NOMO-1 treated with DMSO at 0.1 percent for 48 hours (cell line): ENCODE data around the gene NSD1.

Source experiments
- DNase-seq: peaks from one replicate; lab custom pipeline; 2025; ENCODE audit not compliant: unreplicated experiment; lab: John Stamatoyannopoulos, UW

Gene NSD1, protein sequence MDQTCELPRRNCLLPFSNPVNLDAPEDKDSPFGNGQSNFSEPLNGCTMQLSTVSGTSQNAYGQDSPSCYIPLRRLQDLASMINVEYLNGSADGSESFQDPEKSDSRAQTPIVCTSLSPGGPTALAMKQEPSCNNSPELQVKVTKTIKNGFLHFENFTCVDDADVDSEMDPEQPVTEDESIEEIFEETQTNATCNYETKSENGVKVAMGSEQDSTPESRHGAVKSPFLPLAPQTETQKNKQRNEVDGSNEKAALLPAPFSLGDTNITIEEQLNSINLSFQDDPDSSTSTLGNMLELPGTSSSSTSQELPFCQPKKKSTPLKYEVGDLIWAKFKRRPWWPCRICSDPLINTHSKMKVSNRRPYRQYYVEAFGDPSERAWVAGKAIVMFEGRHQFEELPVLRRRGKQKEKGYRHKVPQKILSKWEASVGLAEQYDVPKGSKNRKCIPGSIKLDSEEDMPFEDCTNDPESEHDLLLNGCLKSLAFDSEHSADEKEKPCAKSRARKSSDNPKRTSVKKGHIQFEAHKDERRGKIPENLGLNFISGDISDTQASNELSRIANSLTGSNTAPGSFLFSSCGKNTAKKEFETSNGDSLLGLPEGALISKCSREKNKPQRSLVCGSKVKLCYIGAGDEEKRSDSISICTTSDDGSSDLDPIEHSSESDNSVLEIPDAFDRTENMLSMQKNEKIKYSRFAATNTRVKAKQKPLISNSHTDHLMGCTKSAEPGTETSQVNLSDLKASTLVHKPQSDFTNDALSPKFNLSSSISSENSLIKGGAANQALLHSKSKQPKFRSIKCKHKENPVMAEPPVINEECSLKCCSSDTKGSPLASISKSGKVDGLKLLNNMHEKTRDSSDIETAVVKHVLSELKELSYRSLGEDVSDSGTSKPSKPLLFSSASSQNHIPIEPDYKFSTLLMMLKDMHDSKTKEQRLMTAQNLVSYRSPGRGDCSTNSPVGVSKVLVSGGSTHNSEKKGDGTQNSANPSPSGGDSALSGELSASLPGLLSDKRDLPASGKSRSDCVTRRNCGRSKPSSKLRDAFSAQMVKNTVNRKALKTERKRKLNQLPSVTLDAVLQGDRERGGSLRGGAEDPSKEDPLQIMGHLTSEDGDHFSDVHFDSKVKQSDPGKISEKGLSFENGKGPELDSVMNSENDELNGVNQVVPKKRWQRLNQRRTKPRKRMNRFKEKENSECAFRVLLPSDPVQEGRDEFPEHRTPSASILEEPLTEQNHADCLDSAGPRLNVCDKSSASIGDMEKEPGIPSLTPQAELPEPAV (N-terminal part only)

DNA sequence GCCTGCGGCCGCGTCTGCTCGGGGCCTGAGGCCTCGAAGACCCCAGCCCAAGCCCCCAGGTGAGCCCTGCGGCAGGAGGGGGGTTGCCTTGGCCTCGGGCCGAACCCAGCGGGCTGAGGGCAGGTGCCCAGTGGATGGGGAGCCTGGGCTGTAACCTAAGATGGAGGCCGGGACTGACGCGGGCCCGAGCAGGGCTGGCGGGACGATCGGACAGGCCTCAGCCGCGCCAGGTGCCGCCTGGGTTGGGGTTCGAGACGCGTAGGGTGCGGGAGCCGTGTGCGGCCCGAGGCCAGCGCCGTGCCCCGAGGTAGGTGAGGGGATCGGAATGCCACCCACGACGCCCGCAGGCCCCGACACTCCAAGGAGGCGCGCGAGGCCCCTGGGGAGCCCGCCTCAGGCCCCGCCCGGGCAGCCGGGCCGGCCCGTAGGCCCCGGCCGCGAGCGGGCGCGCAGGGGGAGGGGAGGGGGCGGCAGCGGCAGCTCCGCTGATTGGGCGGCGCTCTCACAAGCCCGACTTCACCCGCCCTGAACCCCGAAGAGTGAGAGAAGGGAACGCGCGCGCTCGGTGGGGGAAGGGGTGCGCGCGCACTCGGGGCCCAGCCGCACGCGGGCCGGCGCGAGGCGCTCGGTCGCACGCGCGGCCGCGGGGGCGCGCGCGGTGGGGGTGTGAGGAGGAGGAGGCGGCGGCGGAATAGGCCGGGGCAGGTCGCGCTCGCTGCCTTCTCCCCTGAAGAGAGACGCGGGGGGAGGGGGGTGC is at the start of gene NSD1:
Gene NSD1 (plus strand): TSS at position 678 of the 757 bp plus-strand sequence. CDS start 1,331 bp downstream, outside the sequence.
- peak; percentile 72 for DNase-seq

DNA sequence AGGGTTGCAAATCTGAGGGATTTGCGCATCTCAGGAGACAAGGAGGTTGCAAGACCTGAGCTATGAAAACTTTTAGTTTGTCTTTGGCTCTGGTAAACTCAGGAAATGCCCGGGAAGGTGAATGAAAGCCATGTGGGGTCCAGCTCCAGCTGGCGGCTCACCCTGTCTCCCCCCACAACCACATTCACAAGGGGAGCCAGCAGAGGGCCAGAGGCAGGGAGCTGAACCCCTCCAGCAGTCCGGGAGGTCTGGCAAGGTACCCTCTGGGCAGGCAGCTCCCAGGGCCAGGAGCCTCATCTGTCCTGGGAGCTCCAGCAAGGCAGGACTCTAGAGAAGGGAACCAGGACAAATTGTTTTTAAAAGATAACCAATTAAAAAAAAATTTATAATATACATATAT is 49.4 kb upstream of the NSD1 start:
- no peak for DNase-seq

DNA sequence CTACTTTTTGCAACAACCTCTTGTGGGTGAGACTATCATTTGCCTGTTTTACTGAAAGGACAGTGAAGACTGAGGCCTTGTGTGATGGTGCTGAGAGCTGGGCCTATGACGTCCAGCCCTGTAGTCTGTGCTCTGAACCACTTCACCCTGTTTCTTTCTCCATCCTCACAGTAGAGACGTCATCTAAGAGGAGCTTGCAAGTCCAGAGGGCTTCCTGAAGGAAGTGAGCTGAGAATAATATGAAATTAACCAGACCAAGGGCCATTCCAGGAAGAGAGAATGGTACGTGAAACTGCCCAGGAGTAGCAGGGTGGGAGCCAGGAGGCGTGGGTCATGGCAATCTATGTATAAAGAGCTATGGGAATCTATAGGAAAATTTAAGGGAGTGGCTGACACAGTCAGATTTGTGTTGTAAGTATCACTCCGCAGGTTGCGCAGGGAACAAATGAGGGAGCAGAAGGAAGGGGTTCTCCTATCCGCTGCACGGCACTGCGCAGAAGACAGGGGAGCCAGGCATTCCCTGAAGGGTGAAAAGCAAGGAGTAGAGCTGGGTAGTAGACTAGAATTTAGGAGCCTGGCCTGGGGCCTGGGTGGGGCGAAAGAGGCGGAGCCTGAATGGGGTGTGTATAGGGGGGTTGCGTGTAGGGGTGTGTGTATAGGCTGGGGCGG is 47.5 kb upstream of the NSD1 start:
- no peak for DNase-seq

DNA sequence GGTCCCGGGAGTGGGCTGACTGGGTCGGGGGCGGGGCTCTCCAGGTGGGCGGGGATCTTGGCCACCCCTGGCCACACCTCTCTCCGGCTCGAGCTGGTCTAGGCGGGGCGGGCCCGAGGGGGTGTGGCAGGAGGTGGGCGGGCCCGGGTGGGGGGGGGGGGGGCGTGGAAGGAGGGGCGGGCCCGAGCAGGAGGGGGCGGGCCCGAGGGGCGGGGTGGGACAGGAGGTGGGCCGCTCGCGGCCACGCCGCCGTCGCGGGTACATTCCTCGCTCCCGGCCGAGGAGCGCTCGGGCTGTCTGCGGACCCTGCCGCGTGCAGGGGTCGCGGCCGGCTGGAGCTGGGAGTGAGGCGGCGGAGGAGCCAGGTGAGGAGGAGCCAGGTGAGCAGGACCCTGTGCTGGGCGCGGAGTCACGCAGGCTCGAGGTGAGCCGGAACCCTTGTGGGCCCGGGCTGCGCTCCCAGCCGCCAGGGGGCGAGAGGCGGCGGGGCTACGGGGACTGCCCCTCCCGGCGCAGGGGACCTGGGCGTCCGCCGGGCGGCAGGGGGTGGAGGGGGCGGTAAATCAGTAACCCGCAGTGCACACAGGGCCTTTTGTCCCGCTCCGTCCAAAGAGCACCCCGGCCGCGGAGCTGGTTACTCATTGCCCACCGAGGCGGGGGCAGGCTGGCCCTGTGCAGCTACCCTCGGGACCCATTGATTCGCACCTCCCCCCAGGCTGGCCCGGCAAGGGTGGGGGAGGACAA is 46.7 kb upstream of the NSD1 start, which contains the start of gene FGFR4:
Gene FGFR4 (plus strand): TSS at position 262 of the 744 bp plus-strand sequence. CDS start 2,688 bp downstream, outside the sequence.
- peak; percentile 47 for DNase-seq

DNA sequence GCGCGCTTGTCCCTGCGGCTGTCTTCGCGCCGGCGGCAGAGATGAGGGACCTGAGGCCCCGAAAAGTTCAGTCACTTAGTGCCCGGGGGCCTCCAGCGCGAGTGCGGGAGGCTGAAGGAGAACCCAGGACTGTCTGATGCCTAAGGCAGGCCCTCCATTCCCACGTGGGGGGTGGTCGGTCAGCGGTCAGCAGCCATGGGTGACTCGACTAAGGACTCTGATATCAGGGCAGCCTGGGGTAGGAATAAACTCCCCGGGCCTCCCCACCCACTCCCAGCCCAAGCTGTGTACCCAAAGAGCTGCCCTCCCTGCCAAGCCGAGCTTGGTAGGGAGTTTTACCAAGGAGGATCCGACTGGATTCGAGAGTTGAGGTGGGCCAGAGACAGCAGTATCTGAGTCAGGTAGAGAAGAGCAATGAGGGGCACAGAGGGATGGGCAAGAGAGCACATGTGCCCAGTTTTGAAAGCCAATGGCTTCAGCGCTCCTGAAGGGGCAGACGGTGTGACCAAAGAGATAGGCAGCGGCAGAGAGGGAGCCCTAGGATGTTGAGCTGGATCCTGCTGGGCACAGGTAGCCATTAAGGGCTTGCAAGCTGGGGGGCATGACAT is 46.1 kb upstream of the NSD1 start:
- no peak for DNase-seq

DNA sequence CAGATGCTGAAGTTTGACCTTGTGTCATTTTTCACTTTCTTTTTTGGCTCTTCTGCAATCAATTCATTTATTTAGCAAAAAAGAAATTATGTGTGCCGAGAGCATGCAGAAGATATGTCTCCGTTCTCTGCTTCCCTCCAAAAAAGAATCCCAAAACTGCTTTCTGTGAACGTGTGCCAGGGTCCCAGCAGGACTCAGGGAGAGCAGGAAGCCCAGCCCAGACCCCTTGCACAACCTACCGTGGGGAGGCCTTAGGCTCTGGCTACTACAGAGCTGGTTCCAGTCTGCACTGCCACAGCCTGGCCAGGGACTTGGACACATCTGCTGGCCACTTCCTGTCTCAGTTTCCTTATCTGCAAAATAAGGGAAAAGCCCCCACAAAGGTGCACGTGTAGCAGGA is 44.4 kb upstream of the NSD1 start:
- no peak for DNase-seq

DNA sequence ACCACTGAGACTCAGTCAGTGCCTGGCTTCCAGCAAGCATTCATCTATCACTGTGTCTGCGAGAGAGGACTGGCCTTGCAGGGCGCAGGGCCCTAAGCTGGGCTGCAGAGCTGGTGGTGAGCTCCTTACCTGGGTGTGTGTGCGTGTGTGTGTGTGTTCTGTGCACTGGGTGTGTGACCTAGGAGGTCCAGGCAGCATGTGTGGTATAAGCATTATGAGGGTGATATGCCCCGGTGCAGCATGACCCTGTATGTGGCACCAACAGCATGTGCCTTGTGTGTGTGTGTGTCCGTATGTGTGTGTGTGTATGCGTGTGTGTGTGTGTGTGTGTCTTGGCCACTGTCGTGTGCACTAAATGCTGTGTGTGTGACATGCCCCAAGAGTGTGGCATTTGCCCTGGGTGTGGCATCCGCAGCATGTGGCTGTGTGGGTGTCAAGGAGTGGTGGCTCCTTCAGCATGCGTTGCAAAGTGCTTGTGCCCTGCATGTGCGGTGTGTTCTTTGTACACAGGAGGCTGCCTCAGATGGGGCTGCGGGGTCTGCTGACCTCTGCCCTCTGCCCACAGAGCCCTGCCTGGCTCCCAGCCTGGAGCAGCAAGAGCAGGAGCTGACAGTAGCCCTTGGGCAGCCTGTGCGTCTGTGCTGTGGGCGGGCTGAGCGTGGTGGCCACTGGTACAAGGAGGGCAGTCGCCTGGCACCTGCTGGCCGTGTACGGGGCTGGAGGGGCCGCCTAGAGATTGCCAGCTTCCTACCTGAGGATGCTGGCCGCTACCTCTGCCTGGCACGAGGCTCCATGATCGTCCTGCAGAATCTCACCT is 43.5 kb upstream of the NSD1 start:
- DNase-seq = no peak

DNA sequence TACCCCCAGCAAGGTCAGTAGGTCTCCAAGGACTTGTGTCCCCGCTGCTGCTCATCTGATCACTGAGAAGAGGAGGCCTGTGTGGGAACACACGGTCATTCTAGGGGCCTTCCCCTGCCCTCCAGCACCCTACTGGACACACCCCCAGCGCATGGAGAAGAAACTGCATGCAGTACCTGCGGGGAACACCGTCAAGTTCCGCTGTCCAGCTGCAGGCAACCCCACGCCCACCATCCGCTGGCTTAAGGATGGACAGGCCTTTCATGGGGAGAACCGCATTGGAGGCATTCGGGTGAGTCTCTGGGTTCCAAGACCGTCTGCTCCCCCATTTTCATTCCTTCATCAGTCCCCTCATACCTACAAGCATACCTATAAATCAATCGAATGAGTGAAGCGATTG is 42.8 kb upstream of the NSD1 start:
- no peak for DNase-seq

DNA sequence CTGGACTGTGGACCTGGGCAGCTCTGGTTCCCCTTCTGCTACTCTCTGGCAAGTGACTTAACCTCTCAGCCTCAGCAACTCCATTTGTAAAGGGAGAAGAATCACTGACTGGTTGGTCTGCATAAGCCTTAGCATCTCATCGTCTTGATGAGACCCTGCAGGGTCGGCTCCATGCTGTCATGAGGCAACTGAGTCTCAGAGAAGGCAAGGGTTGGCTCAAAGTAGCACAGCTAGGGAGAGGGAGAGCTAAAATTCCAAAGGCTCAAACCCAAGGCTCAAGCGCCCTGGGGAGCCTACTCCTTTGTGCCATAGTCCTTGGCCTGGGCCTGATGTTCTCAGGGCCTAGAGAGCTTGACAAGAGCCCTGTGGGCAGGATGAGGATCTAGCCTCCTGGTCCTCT is 42.3 kb upstream of the NSD1 start:
- DNase-seq = no peak

DNA sequence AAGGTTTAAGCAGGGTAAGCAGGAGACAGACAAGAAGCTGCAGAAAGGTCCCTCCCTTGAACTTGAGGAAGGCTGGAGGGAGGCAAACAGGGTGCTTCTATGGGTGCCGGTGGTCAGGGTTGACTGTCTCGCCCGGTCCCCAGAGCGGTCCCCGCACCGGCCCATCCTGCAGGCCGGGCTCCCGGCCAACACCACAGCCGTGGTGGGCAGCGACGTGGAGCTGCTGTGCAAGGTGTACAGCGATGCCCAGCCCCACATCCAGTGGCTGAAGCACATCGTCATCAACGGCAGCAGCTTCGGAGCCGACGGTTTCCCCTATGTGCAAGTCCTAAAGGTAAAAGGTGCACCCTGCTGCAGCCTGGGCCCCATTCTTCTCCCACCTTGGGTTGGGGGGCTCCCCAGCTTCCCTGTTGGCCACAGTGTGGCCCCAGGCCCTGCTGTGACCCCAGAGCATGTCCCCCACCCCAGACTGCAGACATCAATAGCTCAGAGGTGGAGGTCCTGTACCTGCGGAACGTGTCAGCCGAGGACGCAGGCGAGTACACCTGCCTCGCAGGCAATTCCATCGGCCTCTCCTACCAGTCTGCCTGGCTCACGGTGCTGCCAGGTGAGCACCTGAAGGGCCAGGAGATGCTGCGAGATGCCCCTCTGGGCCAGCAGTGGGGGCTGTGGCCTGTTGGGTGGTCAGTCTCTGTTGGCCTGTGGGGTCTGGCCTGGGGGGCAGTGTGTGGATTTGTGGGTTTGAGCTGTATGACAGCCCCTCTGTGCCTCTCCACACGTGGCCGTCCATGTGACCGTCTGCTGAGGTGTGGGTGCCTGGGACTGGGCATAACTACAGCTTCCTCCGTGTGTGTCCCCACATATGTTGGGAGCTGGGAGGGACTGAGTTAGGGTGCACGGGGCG is 41.1 kb upstream of the NSD1 start:
- no peak for DNase-seq

DNA sequence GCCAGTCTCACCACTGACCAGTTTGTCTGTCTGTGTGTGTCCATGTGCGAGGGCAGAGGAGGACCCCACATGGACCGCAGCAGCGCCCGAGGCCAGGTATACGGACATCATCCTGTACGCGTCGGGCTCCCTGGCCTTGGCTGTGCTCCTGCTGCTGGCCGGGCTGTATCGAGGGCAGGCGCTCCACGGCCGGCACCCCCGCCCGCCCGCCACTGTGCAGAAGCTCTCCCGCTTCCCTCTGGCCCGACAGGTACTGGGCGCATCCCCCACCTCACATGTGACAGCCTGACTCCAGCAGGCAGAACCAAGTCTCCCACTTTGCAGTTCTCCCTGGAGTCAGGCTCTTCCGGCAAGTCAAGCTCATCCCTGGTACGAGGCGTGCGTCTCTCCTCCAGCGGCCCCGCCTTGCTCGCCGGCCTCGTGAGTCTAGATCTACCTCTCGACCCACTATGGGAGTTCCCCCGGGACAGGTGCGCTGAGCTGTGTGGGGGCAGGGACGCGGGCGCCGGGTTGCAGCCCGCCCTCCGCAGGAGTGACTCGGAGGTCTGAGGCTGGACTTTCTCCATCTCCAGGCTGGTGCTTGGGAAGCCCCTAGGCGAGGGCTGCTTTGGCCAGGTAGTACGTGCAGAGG is 40.4 kb upstream of the NSD1 start:
- DNase-seq = no peak

DNA sequence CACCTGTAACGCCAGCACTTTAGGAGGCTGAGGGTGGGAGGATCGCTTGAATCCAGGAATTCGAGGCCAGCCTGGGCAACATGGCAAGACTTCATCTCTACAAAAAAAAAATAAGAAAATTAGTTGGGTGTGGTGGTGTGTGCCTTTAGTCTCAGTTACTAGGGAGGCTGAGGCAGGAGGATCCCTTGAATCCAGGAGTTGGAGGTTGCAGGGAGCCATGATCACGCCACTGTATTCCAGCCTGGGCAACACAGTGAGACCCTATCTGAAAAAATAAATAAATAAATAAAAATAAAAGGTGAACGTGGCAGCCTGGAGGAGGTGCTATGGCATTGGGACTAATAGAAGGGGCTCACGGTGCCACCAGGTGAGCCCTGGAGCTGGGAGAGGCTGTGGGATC is 39.8 kb upstream of the NSD1 start:
- DNase-seq = no peak

DNA sequence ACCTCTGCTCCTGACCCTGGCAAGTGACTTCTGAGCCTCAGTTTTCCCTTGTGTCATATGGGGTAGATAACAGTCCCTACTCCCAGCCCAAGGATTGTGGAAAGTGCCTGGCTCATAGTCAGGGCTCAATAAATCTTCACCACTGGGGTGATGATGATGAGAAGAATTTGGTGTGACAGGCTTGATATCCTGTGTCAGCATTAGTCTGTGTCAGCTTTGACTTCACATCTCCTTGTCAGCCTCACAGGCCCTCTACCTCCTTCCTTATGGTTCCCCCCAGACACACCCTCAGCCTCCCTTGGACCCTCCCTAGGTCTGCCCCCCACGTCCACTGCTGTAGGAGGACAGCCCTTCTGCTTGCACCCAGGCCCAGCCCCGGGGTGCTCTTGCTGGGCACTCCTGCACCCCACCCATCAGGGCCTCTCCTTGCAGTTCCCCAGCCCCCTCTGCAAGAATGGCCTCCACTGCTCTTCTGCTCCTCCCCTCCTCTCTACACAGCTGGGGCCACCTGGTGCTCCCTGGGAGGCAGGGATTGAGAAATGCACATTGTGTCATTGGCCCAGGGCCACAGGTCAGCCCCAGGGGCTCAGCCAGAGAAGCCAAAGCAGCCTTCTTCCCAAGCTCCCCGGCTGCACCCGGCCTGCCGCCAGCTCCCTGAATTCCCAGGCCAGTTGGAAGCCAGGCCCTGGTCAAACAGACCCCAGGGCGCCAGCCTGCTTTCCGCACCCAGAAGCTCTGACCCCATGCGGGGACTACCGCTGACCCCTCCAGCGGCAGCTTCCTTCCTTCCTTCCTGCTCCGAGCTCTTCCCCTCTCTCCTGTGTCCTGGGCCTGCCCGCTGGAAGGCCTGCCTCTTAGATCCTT is 39.1 kb upstream of the NSD1 start:
- no peak for DNase-seq

DNA sequence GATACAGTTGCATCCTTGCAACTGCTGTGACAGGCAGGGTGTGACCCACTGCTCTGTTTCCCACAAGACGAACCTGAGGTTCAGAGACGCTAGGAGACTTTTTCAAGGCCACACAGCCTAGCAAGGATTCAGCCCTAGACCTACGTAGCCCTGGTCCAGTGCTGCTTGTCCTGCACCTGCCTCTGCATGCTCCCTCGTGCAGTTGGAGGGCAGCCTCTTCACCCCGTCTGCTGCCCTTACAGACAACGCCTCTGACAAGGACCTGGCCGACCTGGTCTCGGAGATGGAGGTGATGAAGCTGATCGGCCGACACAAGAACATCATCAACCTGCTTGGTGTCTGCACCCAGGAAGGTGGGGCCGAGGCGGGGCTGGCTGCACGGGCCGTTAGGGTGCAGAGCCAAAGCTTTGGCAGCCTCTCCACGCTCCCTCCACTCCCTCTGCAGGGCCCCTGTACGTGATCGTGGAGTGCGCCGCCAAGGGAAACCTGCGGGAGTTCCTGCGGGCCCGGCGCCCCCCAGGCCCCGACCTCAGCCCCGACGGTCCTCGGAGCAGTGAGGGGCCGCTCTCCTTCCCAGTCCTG is 38.4 kb upstream of the NSD1 start:
- DNase-seq = no peak
